ENCODE measurements around the gene PRKCA. TPM values are rescaled to one million over a fixed set of nuclear protein-coding genes. Genes with fewer than 3 reads are reported as not detected.

Gene PRKCA
- total RNA-seq, 1 experiment from 2014 or later = 29.6 TPM

DNA sequence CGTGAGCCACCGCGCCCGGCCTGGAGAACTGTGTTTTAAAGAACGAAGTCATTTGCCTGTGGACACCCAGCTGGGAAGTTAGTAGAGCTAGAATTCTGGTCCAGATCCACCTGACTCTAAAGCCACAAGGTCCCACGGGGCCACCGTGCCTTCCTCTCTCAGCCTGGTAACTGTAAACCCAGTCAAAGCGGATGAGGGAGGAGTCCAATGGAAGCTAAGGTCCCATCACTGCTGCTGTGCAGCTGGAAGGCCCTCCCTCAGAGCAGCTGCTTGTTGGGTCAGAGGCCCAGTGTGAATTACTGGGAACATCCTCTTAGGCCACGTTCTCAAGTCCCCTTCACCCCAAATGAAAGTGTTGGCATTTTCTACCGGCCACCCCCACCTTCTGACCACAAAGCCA lies 483.7 kb downstream of the PRKCA start:
- H3K36me3 Mint-ChIP-seq (ENCODE audit: insufficient read depth, unreplicated experiment) = peaks cover 7% of the 10 kb centered on the region
- ChIA-PET POLR2A (no interaction called here), CTCF (interaction anchor here (0.6 kb wide), 2 partner anchors 76 to 491 kb away, joined by 3 read pairs; no protein-coding TSS in a partner anchor)
- no peaks in the 10 kb centered on the region for H3K27me3 Mint-ChIP-seq (ENCODE audit: insufficient read depth, unreplicated experiment)
- Histone ChIP-seq H3K4me1 (no peaks in the 10 kb centered on the region), H3K36me3 (ENCODE audit: control insufficient read depth, insufficient read depth, low read length) (no peaks in the 10 kb centered on the region; the same call in 1 of the 2 replicates), H3K9me3 (no peaks in the 10 kb centered on the region), H3K4me3 (ENCODE audit: low read depth, low read length) (no peak overlapping the region), H3K27me3 (replicated peaks; ENCODE audit: control insufficient read depth, insufficient read depth, low read length) (no peaks in the 10 kb centered on the region)
- DNase-seq = no peak
- BruUV-seq (replicated peaks) = no TSS peak
- no peaks in the 10 kb centered on the region for H3K9me3 Mint-ChIP-seq (ENCODE audit: unreplicated experiment)
- intact Hi-C loops (cut with micrococcal nuclease; ENCODE audit: unreplicated experiment) = no loop called here
- H3K4me3 Mint-ChIP-seq (ENCODE audit: unreplicated experiment) = no peak overlapping the region
- no peaks in the 10 kb centered on the region for H3K4me1 Mint-ChIP-seq (ENCODE audit: low read depth, unreplicated experiment)
- H3K27ac Mint-ChIP-seq (ENCODE audit: unreplicated experiment) = no peak overlapping the region
- TF ChIP-seq, protein P1, sequence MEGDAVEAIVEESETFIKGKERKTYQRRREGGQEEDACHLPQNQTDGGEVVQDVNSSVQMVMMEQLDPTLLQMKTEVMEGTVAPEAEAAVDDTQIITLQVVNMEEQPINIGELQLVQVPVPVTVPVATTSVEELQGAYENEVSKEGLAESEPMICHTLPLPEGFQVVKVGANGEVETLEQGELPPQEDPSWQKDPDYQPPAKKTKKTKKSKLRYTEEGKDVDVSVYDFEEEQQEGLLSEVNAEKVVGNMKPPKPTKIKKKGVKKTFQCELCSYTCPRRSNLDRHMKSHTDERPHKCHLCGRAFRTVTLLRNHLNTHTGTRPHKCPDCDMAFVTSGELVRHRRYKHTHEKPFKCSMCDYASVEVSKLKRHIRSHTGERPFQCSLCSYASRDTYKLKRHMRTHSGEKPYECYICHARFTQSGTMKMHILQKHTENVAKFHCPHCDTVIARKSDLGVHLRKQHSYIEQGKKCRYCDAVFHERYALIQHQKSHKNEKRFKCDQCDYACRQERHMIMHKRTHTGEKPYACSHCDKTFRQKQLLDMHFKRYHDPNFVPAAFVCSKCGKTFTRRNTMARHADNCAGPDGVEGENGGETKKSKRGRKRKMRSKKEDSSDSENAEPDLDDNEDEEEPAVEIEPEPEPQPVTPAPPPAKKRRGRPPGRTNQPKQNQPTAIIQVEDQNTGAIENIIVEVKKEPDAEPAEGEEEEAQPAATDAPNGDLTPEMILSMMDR (IDR thresholded peaks at IDR 0.05; ENCODE audit: insufficient read depth in 1 of 2, low read depth in 1 of 2, low read length in 1 of 2, severe bottlenecking in 1 of 2, unreplicated experiment in 1 of 2) = no peak

DNA sequence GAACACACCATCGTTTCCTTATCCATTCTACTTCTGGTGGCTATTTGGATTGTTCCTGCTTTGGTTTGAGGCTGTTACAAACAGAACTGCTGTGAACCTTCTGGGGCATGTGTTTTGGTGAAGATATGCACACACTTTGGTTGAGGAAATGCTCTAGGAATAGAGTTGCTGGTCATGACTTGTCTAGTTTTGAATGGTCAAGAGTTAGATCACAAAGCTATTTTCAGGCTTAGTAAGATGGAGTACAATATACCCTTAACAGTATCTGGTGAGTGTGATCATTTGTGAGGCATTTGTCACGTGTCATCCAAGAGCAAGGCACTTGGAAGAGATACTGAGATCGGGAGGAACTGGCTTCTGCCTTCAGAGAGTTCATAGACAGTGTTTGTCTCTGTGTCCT lies 485.5 kb downstream of the PRKCA start:
- no TSS peak for BruUV-seq (replicated peaks)
- intact Hi-C loops (cut with micrococcal nuclease; ENCODE audit: unreplicated experiment) = no loop called here
- no peak overlapping the region for H3K4me3 Mint-ChIP-seq (ENCODE audit: unreplicated experiment)

DNA sequence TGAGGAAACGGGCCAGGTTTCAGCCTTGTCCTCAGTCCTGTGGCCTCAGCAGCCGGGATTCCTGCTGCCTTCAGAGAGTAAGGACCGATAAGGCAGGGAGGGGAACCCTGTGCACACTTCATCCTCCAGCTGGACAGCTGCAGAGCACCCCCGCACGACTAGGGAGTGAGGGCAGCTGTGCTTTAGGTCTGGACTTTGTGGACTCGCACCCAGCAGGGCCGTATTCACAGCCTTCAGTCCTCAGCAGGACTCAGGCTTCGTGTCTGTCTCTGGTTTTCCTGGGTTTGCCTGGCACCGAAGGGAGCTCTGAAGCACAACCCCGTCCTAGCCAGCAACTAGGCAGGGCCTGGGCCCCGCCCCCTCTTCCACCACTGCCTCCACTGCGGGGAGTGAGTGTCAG lies 486.7 kb downstream of the PRKCA start:
- CTCF ChIA-PET = no interaction called here

More for the DNA sequence above, 485.5 kb downstream of the PRKCA start:
- CTCF ChIA-PET = no interaction called here
- Histone ChIP-seq H3K27me3 (replicated peaks; ENCODE audit: control insufficient read depth, insufficient read depth, low read length) (no peaks in the 10 kb centered on the region), H3K4me3 (ENCODE audit: low read depth, low read length) (no peak overlapping the region), H3K36me3 (ENCODE audit: control insufficient read depth, insufficient read depth, low read length) (no peaks in the 10 kb centered on the region; the same call in 1 of the 2 replicates), H3K4me1 (no peaks in the 10 kb centered on the region), H3K9me3 (no peaks in the 10 kb centered on the region)
- Mint-ChIP-seq H3K27ac (ENCODE audit: unreplicated experiment) (no peak overlapping the region), H3K4me1 (ENCODE audit: low read depth, unreplicated experiment) (no peaks in the 10 kb centered on the region), H3K9me3 (ENCODE audit: unreplicated experiment) (no peaks in the 10 kb centered on the region), H3K36me3 (ENCODE audit: insufficient read depth, unreplicated experiment) (peaks cover 7% of the 10 kb centered on the region), H3K27me3 (ENCODE audit: insufficient read depth, unreplicated experiment) (no peaks in the 10 kb centered on the region)
- POLR2A ChIA-PET = interaction anchor here (0.6 kb wide), 1 partner anchor 251 kb away, joined by 3 read pairs; no protein-coding TSS in a partner anchor
- DNase-seq = no peak
- TF ChIP-seq, protein P1 (IDR thresholded peaks at IDR 0.05; ENCODE audit: insufficient read depth in 1 of 2, low read depth in 1 of 2, low read length in 1 of 2, severe bottlenecking in 1 of 2, unreplicated experiment in 1 of 2) = no peak

More for the DNA sequence above, 486.7 kb downstream of the PRKCA start:
- H3K36me3 Mint-ChIP-seq (ENCODE audit: insufficient read depth, unreplicated experiment) = peaks cover 7% of the 10 kb centered on the region
- no TSS peak for BruUV-seq (replicated peaks)
- H3K9me3 Mint-ChIP-seq (ENCODE audit: unreplicated experiment) = no peaks in the 10 kb centered on the region
- H3K4me1 ChIP-seq = no peaks in the 10 kb centered on the region
- no peaks in the 10 kb centered on the region for H3K4me1 Mint-ChIP-seq (ENCODE audit: low read depth, unreplicated experiment)
- DNase-seq = no peak
- no peak overlapping the region for H3K4me3 ChIP-seq (ENCODE audit: low read depth, low read length)
- TF ChIP-seq, protein P1 (IDR thresholded peaks at IDR 0.05; ENCODE audit: insufficient read depth in 1 of 2, low read depth in 1 of 2, low read length in 1 of 2, severe bottlenecking in 1 of 2, unreplicated experiment in 1 of 2) = no peak
- H3K27me3 ChIP-seq (replicated peaks; ENCODE audit: control insufficient read depth, insufficient read depth, low read length) = no peaks in the 10 kb centered on the region
- no peaks in the 10 kb centered on the region for H3K9me3 ChIP-seq
- H3K36me3 ChIP-seq (ENCODE audit: control insufficient read depth, insufficient read depth, low read length) = no peaks in the 10 kb centered on the region; the same call in 1 of the 2 replicates
- no peaks in the 10 kb centered on the region for H3K27me3 Mint-ChIP-seq (ENCODE audit: insufficient read depth, unreplicated experiment)
- intact Hi-C loops (cut with micrococcal nuclease; ENCODE audit: unreplicated experiment) = no loop called here
- no peak overlapping the region for H3K4me3 Mint-ChIP-seq (ENCODE audit: unreplicated experiment)
- POLR2A ChIA-PET = no interaction called here
- no peak overlapping the region for H3K27ac Mint-ChIP-seq (ENCODE audit: unreplicated experiment)

Data from Caco-2 (cell line).